ENCODE measurements around the gene FLOT2. TPM values are rescaled to one million over a fixed set of nuclear protein-coding genes. Genes with fewer than 3 reads are reported as not detected.

FLOT2 gene
- total and polyA plus RNA-seq, 10 of the 15 experiments (the other 5 are each of a cell fraction or from before 2014, with no cell fraction given): 56.8 to 302 (median 149) TPM

GRCh38 chr17:28918295-28918694 lies 20.8 kb upstream of the FLOT2 start:
- peaks cover 32 to 54% of the 10 kb centered on the region in 2 experiments for H3K36me3 ChIP-seq (ENCODE audit: control insufficient read depth in 2 of 2, insufficient read depth in 2 of 2, low read length in 1 of 2)
- DNase-seq (ENCODE audit: low read depth, low spot score) (no peak), FAIRE-seq (no peak), ATAC-seq (no peak)
- TF ChIP-seq TCF3 (IDR thresholded peaks at IDR 0.05; ENCODE audit: borderline replicate concordance, insufficient read depth, low read depth, low read length) (no peak), ASH2L (IDR thresholded peaks at IDR 0.05; ENCODE audit: borderline replicate concordance, low read depth) (no peak), LARP7 (IDR thresholded peaks at IDR 0.05) (no peak), HSF1 (IDR thresholded peaks at IDR 0.05; ENCODE audit: low read depth, low read length) (no peak)
- in situ Hi-C loops (cut with MboI): no loop called here
- intact Hi-C loops (cut with micrococcal nuclease; ENCODE audit: unreplicated experiment): no loop called here
- no peaks in the 10 kb centered on the region for H4K20me1 ChIP-seq (ENCODE audit: control insufficient read depth, insufficient read depth)
- H3K4me3 ChIP-seq: no peak overlapping the region
- H3K4me1 ChIP-seq (ENCODE audit: control insufficient read depth, insufficient read depth, low read length): no peaks in the 10 kb centered on the region
- H2AFZ ChIP-seq (ENCODE audit: control insufficient read depth, low read depth, low read length): no peak overlapping the region
- no peak overlapping the region for H3K9ac ChIP-seq (ENCODE audit: control insufficient read depth, insufficient read depth, low read length)
- H3K79me2 ChIP-seq (ENCODE audit: control insufficient read depth, insufficient read depth, low read length): no peaks in the 10 kb centered on the region
- H3K4me2 ChIP-seq (ENCODE audit: control insufficient read depth, insufficient read depth): no peak overlapping the region
- BruUV-seq (replicated peaks): no TSS peak
- H3K27me3 ChIP-seq (replicated peaks in 1 of 2; ENCODE audit: control insufficient read depth in 2 of 2, insufficient read depth in 2 of 2, low read length in 1 of 2): no peaks in the 10 kb centered on the region
- H3K9me3 ChIP-seq (replicated peaks; ENCODE audit: control insufficient read depth, insufficient read depth, low read length): no peaks in the 10 kb centered on the region
- ChIA-PET SMC1A (ENCODE audit: uncharacterized antibody, unreplicated experiment) (interaction anchor here (0.8 to 4.8 kb wide), 6 partner anchors 9 to 191 kb away, joined by 3 to 40 read pairs (median 4); no protein-coding TSS in a partner anchor), POLR2A (interaction anchor here (1.3 kb wide), 1 partner anchor 191 kb away, joined by 4 read pairs; no protein-coding TSS in a partner anchor), RAD21 (ENCODE audit: unreplicated experiment) (interaction anchor here (1.2 to 1.5 kb wide), 2 partner anchors 154 to 192 kb away, joined by 3 to 5 read pairs; no protein-coding TSS in a partner anchor), CTCF (interaction anchor here (0.6 to 6.0 kb wide), 9 partner anchors 11 to 194 kb away, joined by 3 to 78 read pairs (median 8); partner anchors contain the start of genes NEK8 and TLCD1)
- H3K27ac ChIP-seq (ENCODE audit: control insufficient read depth, insufficient read depth): no peak overlapping the region
- 94% methylated on average over 2 of the region's 2 CpGs for WGBS (ENCODE audit: insufficient coverage, insufficient replicate concordance, low lambda C conversion rate, missing lambda C conversion rate)

- Histone ChIP-seq H3K9me3 (replicated peaks; ENCODE audit: control insufficient read depth, insufficient read depth, low read length) (no peaks in the 10 kb centered on the region), H3K27me3 (replicated peaks in 1 of 2; ENCODE audit: control insufficient read depth in 2 of 2, insufficient read depth in 2 of 2, low read length in 1 of 2) (no peaks in the 10 kb centered on the region), H3K79me2 (ENCODE audit: control insufficient read depth, insufficient read depth, low read length) (no peaks in the 10 kb centered on the region), H3K36me3 (ENCODE audit: control insufficient read depth in 2 of 2, insufficient read depth in 2 of 2, low read length in 1 of 2) (peaks cover 40 to 57% of the 10 kb centered on the region in 2 experiments), H3K4me3 (no peak overlapping the region), H4K20me1 (ENCODE audit: control insufficient read depth, insufficient read depth) (no peaks in the 10 kb centered on the region), H3K27ac (ENCODE audit: control insufficient read depth, insufficient read depth) (no peak overlapping the region), H3K4me1 (ENCODE audit: control insufficient read depth, insufficient read depth, low read length) (no peaks in the 10 kb centered on the region), H2AFZ (ENCODE audit: control insufficient read depth, low read depth, low read length) (no peak overlapping the region), H3K4me2 (ENCODE audit: control insufficient read depth, insufficient read depth) (no peak overlapping the region), H3K9ac (ENCODE audit: control insufficient read depth, insufficient read depth, low read length) (no peak overlapping the region)
- no peak for FAIRE-seq
- TF ChIP-seq STAT3 (IDR thresholded peaks at IDR 0.05; ENCODE audit: low read depth, low read length) (no peak), ZSCAN29 (IDR thresholded peaks at IDR 0.05) (no peak), ZBTB33 (IDR thresholded peaks at IDR 0.05) (no peak), ZZZ3 (IDR thresholded peaks at IDR 0.05; ENCODE audit: control insufficient read depth, insufficient read length, low read depth) (no peak)
- DNase-seq (ENCODE audit: low read depth, low spot score): no peak
- SMC1A ChIA-PET (ENCODE audit: uncharacterized antibody, unreplicated experiment): interaction anchor here (0.6 to 4.8 kb wide), 7 partner anchors 9 to 191 kb away, joined by 3 to 40 read pairs (median 5); partner anchors contain the start of gene TLCD1
- RAD21 ChIA-PET (ENCODE audit: unreplicated experiment): interaction anchor here (1.5 to 2.8 kb wide), 3 partner anchors 154 to 191 kb away, joined by 5 to 21 read pairs (median 15); partner anchors contain the start of gene TLCD1
- CTCF ChIA-PET: interaction anchor here (0.6 to 6.0 kb wide), 15 partner anchors 10 to 198 kb away, joined by 3 to 78 read pairs (median 8); partner anchors contain the start of genes NEK8 and TLCD1
- intact Hi-C loops (cut with micrococcal nuclease; ENCODE audit: unreplicated experiment): loop anchor here (2.0 kb wide), 1 partner anchor 191 kb away; the partner anchor contains the start of gene TLCD1
- in situ Hi-C loops (cut with MboI): no loop called here
- no TSS peak for BruUV-seq (replicated peaks)
- 86% methylated on average over 5 of the region's 5 CpGs for WGBS (ENCODE audit: insufficient coverage, insufficient replicate concordance, low lambda C conversion rate, missing lambda C conversion rate)
- POLR2A ChIA-PET: no interaction called here
- no peak for ATAC-seq
Observed at GRCh38 chr17:28917465-28917864, 19.9 kb upstream of the FLOT2 start.

All from GM12878 (cell line).